NCI-H69 (cell line): ENCODE results near the gene ACAN.

Experiments used
- DNase-seq: peaks from one replicate; lab custom pipeline; 2025; lab: John Stamatoyannopoulos, UW

Gene ACAN

DNA sequence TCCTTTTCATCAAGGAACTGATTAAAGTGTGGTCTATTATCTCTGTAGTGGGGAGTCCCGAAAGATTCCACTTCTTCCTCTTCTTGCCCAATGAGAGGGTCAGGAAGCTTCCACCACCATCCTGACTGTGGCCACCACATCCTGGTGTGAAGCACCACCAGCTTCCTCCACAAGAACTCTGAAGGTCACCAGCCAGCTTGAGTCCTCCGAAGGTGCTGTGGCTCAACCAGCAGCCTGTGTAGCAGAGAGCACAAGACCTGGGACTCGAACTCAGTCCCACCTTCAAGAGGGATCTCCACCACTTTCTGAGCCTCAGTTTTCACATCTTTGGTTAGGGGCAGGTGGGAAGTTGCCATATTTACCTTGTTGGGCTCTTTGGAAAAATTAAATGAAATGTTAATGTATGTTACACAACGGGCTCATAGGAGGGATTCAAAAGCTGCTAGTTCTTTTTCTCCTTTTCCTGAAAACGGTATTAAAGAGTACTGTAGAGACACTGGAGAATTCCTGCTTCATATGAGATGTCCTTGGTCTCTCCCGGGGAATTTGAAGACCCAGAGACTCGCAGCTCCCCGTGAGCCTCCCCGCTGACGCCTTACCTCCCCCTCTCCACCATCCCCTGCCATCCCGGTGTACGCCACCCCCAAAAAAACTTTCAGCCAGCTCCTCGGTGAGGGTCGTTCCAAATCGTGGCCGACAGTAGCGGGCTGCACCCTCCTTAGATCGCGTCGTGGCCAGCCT lies 816 bp upstream of the ACAN start:
- DNase-seq, result no peak

DNA sequence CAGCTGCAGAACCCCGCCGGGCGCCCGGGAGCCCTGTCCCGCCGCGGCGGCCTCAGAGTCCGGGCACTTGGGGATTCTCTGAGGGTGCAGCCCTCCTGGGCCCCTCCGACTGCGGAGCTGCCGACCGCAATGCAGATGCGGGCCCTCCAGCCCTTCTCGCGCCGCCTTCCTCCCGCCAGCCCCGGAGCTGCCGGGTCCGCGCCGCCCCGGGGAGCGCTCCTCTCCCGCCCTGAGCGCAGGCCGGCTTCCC lies 320 bp upstream of the ACAN start:
- no peak for DNase-seq

DNA sequence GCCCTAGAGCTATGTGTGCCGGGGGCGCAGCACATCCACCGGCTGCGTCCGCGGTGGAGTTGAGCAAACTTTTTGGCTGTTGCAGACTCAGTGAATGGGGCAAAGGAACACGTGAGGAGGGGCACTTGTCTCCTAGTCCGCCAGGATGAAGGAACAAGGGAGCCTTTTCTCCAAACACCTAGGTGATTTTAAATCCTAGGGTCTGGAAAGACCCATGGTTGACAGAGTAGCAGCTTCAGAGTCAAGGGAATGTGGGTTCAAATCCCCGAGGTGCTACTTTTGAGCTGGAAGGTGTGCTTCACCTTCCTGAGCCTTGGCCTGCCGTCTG lies 648 bp downstream of the ACAN start:
- DNase-seq, result no peak

DNA sequence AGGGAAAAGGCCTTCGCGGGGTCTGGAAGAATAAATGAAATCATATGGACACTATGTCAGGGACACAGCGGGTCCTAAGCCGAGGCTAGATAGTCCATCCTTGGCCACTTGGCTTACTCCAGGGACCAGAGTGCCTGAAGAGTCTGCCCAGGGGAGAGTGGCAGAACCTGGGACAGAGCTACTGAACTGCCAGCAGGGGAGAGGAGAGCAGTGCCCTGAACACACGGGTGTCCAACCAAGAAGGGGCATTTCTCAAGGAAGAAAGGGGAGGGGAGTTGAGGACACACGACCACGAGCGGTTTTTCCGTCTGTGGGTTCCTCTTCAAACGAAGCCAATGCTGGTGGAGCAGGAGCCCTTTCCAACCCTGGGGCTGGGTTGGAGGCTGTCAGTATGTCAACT lies 1.0 kb downstream of the ACAN start:
- DNase-seq, result no peak

DNA sequence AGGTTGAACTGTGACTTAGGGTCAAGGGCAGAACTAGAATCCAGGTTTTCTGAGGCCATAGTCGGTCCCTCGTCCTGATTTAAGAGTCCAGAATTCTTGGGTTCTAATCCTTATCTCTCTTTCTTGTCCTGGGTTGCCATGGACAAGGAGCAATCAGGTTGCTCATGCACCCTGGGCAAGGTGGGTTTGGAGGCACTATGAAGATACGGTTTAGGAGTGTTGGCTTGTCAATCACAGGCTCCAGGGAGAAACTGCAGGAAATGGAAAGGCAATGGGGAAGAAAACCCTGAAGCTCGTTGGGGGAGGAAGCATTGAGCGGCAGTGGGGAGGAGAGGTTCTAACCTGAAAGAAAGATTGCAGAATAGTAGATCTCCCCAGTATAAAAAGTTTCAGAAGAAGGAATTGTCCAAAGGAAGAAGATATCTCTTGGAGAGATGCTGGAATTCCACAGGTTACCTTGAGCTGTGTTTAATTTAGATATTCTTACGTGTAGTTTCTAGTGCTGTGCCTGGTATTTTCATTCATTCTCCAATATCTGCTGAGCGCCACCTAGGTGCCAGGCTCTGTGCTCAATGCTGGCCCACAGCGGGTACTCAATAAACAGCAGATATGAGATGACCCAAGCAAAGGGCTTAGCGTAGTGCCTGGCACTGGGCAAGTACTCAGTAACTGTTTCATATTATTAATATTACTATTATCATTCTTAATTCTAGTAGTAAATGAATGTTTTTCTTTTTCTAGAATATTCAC lies 2.0 kb downstream of the ACAN start:
- DNase-seq, result no peak

DNA sequence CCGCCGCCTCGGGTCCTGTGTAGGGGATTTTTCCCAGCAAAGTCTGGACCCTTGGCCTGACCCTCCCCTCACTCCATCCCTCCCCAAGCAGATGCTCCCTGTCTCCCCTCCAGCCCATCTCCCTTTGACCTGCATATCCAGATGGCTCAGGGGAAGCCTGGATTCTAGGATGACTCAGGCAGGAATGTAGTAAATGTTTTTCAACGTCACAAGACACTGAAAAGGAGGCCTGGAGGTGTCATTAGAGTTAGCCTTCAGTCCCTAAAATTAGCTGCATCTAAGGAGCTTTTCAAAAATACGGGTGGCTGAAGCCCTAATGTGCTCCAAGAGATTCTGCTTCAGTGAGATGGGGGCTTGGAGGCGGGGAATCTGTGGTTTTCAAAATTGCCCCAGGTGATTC lies 7.2 kb downstream of the ACAN start:
- DNase-seq, result no peak

DNA sequence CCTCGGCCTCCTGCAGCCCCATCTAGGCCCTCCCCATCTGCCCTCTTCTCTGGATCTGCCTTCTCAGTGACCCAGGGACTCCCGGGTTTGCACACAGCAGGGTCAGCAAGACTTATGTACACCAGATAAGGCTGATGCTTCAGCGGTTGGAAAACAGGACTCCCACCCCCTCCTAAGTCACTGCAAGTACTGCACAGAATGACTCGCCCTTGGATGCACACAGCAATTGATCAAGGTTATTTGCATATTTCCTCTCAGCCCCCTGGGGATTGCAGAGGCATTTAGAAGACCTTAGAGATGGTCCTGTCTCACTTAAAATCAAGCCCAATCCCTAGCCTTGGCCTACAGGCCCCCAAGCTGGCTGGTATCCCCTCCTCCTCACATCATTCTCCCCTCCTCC lies 8.9 kb downstream of the ACAN start:
- DNase-seq, result no peak

DNA sequence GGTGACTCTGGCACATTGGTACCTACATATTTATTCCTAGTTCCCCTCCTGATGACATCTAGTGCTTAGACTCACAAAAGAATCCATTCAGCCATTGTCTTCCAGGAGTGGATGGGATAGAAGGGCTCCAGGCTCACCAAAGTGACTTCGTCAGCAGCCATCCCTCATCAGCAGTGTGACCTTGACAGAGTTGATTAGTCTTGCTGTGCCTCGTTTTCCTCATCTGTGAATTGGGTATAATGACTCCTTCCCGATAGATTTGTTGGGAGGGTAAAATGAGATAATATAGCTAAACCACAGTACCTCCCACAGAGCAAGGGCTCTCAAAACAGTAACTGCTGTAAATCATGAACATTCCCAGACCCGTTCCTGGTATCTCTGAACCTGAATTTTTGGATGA lies 10.7 kb downstream of the ACAN start:
- no peak for DNase-seq

DNA sequence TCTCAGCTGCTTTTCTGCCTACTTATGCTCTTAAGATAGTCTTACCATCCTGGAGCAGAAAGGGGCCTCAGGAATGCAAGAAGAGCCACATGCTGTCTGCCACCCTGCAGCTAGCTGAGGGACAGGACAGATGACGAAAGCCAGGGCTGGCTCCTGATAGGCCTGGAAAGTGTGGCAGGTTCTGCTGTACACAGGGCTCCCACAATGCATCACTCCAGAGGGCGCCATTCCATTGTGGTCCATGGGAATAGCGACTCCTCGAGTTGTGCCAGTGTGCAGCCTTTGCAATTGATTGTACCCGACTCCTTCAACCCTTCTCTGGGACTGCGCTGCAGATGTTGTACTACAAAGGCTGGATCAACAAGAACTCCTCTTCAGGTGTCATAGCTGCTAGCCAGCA lies 11.2 kb downstream of the ACAN start:
- DNase-seq, result no peak

DNA sequence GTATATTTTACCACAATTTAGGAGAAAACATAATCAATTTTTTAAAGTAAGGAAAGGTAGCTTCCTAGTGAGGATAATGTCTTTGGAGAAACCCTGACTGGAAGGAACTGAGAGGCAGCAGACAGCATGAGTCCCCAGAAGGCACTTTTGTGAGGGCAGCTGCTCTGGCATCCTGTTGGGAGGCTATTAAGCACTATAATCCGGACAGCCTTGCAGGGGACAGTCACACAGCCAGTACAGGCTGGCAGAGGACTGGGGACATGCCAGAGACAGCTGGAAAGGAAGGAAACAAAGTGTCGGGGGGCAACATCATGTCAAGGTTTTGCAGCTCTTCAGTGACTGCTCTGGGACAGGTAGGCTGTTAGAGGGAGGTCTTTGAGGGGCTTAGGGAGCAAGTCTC lies 15.7 kb downstream of the ACAN start:
- no peak for DNase-seq

DNA sequence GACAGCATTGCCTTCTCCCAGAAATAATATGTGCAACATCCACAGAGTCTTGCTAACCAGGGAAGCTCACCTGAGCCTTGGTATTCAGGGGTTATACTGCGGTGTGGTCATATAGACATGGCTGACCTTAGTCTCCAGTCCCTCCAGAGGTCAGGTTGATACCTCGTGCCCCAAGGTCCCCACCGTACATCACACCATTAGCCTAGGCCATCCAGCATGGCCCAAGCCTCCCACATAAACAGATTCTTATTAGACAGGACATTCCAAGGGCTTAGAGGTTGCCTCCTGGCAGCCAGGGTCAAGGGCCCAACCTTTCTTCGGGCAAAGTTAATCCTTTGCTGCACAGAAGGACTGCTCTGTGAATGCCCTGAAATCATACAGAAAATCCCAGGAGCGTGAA lies 18.8 kb downstream of the ACAN start:
- no peak for DNase-seq

DNA sequence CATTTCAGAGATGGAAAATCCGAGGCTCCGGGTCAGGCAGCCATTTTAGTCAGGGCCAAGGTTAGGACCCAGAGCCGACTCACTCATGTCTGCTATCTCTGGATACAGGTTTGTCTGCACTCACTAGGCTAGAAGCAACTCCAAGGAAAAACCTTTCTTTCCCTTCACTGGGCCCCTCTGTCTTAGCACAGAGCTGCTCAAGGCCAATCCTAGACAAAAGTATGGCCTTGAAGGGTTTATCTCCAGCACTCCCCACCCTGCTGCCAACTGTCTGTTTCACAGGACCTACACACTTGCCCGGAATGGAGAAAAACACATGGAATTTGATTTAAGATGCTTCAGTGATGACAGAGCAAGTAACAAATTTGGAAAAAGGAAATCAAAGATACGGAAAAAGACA lies 25.6 kb downstream of the ACAN start:
- no peak for DNase-seq

DNA sequence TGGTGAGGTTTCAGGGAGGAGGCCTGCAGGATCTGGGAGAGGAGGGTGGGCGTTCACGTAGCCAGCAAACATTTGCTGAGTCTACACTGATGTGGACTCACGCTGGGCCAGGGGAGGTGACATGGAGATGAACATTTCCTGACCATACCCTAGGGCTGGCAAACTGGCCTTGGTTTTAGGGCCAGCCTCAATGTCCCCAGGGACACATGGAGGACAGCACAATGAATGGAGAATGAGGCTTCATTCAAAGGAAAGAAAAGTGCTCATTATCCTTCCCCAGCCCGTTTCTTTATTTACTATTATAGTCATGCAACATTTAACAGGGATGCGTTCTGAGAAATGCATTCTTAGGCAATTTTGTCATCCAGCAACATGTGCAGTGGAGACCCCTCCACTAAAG lies 26.8 kb downstream of the ACAN start:
- no peak for DNase-seq

DNA sequence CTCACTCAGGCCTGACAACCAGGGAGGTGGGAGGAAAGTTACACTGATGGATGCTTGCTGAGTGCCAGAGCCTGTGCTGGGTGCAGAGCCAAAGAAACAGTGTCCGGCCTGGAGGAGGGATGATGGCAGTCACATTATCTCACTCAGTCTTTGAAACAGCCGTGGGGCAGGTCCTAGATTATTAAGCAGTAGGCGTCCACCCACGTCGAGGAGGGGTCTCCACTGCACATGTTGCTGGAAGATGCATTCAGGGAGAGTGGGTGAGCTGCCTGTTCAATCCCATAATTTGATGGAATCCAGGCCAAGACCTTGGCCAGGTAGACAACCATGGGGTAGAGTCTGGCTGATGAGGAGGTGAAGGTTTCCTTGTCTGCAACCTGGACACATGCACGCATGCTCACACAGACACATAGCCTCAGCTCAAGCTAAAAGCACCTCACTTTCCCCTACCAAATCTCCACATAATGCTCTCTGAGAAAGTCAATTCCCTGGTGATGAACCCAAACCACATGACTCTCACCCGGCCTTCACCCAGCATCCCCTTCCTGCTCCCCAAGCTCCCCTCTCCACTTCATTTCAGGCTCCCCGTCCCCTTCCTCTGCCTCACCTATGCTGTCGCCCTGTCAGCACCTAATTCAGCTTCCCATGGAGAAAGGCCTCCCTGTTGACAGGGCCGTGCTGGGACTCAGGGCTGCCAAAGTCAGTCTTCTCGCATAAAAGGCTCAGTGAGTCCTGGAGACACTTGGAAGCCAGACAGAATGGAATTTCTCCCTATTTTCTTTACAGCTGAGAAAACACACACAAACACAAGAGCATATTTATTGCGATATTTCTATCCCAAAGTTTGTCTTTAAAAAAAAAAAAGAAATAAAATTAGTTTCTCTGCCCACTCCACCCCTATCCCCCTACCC lies 29.8 kb downstream of the ACAN start:
- no peak for DNase-seq

DNA sequence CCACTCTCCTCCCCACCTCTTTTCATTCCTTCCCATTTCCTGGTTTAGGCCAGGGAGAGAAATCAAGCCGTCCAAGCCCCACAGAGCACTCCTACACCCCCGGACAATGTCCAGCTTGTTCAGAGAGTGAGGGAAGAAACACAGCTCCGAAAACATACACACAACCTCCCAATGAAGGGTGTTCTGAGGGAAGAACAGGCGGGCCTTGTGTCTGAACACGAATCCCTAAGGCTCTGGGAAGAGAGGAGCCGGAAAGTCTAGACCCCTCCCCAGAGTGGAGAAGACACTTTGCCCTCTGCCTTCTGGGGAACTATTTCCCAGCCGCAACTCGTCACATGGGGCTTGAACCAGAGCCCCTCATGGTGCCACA lies 30.5 kb downstream of the ACAN start:
- DNase-seq, result no peak

DNA sequence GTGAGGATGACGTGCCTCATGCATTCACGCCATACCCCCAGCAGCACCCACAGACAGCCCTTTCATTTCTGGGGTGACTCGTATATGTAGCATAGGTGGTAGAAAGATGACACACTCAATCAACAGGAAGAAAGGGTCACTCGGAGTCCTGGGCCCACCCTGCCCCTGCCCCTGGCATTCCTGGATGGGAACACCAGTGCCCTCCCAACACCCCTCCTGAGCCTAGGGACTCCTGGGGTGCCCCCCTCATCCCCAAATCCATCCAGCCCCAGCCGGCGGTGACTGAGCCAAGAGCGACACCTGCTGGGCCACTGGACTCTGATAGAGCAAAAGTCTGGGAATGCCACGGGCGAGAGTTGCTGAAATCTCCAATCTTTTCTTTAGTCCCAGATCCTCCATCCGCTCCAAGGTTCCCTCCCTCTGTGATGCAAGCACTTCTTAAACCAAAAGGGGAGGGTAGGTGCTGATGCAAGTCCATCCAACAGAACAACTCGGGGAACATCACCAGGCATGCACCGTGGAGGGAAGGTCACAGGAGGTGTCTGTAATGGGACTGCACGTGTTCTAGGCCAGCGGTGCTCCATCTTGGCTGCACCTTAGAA lies 31.1 kb downstream of the ACAN start:
- DNase-seq, result no peak

DNA sequence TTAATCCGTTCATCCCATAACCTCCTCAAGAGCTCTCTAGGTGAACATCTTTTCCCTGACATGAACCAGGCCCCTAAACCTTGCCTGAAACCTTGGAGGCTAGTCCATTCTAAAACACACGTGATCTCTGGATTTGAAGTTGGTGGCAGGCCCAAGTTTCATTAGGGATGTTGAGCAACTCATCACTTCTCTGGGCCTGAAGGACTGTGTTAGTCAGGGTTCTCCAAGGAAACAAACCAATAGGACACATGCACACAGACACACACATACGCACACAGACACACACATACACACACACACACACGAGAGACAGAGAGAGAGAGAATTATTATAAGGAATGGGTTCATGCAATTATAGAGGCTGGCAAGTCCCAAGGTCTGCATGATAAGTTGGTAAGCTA lies 31.9 kb downstream of the ACAN start:
- no peak for DNase-seq

DNA sequence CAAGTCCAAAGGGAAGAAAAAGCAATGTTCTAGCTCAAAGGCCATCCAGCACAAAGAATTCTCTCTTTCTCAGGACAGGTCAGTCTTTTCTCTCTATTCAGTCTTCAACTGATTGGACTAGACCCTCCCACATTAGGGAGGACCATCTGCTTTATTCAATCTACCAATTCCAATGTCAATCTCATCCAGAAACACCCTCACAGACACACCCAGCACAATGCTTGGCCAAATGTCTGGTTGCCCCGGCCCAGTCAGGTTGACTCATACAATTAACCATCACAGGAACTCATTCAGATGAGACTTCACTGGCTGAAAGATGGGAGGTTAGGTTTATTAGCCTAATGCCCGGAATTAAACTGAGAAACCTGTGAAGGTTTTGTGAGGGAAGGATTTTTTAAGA lies 32.4 kb downstream of the ACAN start:
- no peak for DNase-seq

DNA sequence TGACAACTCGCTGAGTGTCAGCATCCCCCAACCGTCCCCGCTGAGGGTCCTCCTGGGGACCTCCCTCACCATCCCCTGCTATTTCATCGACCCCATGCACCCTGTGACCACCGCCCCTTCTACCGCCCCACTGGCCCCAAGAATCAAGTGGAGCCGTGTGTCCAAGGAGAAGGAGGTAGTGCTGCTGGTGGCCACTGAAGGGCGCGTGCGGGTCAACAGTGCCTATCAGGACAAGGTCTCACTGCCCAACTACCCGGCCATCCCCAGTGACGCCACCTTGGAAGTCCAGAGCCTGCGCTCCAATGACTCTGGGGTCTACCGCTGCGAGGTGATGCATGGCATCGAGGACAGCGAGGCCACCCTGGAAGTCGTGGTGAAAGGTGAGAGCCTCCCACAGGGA lies 35.4 kb downstream of the ACAN start:
- no peak for DNase-seq

DNA sequence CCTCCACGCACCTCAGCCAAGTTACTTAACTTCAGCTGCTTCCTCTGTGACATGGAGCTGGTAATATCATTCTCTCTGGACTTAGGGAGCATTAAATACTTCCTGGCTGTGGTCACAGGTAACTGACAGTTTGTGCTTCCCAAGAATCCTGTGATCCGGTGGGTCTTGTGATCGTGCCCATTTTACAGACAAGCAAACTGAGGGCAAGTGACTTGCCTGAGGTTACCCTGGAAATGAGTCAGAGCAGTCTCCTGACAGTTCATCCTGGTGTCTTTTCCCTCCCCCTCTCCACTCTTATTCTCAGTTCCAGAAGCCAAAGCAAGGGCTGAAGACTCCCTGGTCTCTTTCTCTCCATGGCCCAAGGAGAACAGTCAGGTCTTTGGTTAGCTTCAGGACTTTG lies 35.9 kb downstream of the ACAN start:
- DNase-seq, result no peak

DNA sequence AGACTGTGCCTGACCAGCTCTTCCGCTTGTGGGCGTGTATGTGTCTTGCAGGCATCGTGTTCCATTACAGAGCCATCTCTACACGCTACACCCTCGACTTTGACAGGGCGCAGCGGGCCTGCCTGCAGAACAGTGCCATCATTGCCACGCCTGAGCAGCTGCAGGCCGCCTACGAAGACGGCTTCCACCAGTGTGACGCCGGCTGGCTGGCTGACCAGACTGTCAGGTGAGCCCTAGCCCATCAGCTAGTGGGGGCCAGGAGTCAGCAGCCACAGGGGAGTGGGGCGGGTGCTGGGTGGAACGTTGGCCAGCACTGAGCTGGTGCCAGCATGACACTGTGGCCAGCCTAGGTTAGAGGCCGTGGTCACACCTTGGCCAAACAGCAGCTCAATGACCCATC lies 36.7 kb downstream of the ACAN start:
- no peak for DNase-seq

DNA sequence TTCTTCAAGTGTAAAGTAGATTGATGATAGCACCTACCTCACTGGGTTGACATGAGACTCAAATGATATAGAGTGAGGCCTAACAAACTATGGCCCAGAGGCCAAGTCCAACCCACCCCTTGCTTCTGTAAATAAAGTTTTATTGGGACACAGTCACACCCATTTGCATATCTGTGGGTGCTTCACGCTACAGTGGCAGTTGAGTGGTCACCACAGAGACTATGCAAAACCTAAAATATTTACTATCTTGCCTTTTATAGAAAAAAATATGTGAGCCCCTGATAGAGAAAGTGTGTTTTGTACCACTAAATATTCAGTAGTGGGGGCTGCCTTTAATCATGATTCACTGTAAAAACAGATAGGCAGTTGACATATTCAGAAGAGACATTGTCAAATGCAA lies 38.0 kb downstream of the ACAN start:
- DNase-seq, result no peak

DNA sequence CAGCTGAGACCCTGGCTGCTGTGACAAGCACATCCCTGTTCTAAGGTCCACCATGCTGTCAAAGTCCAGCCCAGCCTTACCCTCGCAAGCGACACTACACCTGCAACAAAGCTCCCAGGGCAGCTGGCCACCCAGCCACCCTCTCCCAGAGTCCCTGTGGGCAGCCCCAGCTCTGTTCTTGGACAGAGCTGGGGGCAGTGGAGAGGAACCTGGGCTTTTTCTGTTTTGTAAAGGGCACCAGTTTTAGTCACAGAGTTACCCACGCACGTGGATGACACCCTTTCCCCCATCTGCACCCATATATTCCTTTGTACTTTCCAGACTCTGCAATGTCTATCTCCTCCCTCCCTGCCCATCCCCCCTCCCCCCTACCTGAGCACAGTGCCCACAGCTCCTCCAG lies 38.9 kb downstream of the ACAN start:
- DNase-seq, result no peak
